Measurements from ENCODE around the gene TMEM167A.

The TMEM167A gene

DNA sequence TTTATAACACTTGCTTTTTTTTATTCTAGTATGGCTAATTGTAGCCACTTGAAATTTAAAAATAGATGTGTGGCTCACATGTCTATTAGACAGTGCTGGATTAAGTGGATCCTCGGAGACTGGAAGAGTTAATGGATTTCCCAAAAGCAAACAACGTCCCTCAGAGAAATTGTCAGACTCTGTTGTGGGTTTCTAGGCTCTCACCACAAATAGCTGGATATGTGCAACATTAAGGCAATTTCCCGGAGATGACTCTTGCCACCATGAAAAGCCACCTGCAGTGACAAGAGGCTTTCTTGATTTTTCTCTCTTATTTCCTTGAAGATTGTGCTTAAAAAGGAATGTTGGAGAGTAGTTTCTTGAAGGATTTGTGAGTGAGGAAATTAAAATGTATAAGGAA is 43.2 kb downstream of the TMEM167A start:
- no peak for DNase-seq

DNA sequence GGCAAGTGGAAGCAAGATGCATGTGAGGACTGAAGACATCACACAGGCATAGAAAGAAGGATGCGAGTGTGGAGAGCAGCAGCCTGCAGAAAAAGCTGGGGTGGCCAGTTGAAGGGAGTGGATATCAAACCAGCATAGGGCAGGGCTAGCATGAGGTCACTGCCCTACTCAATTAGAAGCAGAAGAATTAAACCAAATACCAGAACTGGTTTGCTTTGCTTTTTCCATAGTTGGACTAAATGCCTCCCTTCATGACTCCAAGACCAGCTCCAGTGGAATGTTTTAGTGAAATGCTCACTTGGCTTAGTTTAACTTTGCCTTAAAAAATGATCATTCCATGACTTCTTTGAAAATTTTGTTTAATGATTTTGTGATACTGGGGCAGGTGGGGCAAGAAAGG is 45.8 kb downstream of the TMEM167A start:
- DNase-seq, result no peak

DNA sequence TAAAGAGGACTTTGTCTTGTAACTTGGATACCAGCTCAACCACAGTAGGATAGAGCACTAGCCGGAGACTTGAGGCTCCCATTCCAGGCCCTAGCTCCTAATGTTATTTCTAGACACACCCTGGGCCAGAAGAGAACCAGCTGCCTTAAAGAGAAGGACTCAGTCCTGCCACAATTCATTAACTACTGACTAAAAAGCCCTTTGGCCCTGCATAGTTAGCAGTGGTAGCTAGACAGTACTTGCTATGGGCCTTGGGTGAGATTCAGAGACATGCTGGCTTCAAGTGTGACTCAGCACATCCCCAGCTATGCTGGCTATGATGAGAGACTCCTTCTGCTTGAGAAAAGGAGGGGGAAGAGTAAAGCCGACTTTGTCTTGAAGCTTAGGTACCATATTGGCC is 47.3 kb downstream of the TMEM167A start:
- DNase-seq, result no peak

DNA sequence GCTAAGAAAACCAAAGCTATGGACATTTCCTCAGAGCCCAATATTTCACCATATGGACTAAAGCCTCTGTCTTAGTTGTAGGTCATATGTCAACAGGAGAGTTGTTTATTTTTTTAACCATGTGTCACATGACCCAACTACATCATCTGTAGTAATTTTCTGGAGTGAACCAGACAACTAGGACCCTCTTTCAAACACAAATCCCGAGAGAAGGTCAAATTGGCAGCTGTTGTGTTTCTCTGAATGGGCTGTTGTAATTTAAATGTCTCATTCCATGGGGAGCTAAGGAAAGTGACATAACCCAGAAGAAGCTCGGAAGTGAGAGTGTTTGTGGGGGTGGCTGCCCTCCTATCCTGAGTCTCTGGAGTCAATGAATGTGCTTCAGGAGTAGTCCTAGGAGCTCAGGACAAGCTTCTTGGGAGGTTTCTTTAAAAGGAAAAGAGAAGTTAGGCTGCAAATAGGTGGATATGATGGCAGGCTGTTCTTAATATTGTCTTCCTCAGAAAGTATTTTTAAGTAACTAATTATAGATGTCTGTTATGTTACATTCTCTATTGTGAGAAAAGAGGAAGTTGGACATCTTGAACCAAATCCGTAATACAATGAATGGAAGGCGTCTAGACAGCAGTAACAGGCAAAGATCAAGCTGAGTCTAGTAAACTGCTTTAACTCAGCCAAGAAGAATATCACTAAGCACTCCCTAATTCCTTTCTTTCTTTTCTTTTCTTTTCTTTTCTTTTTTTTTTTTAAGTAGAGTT is 50.1 kb downstream of the TMEM167A start:
- DNase-seq, result no peak

DNA sequence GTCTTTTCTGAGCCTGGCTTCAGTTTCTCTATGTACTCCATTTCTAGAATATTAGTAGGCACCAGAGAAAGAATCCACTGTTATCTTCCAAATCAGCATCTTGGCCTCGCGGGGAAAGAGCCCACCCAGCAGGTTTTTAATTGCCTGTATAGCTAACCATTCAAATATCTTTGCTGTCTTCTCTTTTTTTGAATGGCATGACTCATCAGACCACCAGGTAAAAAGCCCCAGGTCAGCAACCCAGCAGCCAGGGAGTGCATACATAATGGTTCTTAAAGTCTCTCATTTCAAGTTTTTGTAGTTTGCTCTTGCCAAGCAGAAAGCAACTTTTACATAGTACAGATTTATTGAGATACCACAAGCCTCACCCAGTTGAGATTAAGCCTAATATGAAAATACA is 50.7 kb downstream of the TMEM167A start:
- no peak for DNase-seq

DNA sequence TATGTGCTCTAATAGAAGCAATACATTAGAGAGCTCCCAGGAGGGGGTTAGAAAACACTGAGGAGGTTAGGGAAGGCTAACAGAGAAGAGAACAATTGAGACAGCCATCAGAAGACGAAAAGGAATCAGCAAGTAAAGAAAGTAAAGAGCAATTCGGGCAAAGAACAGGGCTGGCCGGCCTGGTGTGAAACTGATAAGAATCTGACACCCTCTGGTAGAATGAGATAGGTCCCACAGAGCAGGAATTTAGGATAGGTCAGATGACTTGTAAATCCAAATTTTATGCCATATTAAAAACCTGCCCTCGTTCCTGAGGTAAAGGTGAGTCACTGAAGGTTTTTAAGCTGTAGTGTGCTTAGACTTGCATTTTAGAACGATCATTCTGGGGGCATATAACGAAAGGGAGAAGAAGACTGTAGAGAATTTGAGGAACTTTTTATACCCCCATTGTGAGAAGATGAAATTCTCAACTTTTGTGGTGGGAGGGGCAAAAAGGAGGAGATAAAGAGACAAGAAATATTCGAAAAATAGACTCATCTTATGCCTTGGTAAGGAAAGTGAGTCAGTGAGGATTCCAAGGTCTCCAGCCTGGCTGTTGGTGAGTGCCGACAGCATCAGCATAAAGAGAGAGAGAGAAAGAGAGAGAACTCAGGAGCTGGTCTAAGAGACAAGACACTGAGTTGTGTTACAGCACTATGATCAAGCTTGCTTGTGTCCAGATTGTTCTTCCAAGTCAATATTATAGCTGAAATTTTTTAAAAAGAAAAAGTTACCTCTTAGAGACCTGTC is 51.3 kb downstream of the TMEM167A start:
- DNase-seq, result no peak

DNA sequence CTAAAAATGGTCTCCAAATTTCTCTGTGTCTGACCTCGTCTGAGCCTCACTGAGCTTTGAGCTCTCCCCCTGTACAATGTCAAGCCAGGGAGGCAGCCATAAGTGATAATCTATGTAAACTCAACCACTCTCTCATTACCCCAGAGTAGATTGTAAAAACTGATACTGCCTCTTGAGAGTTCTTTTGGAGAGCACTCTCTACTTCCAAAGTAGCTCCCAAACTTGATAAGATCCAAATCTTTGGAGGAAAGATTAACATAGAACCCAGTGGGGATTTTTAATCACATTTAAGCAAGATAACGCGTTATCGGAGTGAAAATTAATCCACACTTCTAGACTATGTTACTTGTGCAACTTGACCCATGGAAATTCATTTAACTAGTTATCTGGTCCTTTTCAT is 54.9 kb downstream of the TMEM167A start:
- no peak for DNase-seq

DNA sequence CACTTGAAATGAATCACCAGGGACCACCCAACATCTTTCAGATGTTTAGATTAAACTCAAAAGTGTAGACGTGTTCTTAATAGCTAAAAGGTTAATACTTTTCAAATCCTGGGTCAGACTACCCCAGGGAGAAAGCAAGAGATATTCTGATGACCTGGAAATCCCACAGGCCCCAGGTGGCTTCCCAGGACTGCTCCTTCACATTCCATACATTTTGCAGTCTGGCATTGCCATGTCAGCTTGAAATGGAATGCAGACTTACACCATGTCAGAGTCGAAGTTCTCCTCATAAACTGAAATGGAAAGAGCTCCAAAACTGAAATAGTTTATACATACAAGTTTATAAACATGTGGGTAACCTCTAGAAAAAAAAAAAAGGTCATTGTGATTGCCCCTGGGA is 61.5 kb downstream of the TMEM167A start:
- no peak for DNase-seq

DNA sequence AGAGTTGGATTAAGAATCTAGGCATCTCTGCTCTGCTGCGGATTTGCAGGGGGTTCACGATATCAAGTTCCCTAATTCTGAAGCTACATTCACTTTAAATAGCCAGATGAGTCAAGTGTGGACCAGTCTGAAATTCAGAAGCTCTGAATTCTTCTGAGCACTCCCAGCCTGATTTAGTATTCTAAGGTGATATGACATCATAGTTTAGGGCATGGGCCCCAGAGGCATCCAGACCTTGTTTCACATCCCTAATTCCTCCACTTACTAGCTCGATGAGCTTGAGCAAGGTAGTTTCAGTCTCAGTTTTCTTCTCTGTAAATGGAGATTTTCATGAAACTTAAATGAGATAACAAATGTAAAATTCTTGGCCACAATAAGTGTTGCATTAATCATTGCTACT is 65.2 kb downstream of the TMEM167A start:
- no peak for DNase-seq

DNA sequence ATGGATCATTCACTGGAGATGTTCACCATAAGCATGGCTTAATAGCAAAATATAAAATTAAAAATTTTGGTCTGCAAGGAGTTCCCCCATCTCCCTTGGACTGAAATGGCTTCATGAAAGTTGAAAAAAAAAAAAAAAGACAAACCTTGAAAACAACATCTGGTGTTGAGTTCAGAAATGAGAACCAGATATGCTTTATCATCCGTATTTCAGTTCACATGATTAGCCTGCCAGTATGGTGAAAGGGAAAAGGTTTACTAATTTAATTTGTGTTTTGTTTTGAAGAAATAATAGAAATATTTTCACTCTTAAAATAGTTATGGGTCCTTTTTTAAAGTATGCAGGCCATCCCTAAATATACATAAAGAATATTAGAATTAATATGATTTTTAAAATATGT is 67.8 kb downstream of the TMEM167A start:
- no peak for DNase-seq

DNA sequence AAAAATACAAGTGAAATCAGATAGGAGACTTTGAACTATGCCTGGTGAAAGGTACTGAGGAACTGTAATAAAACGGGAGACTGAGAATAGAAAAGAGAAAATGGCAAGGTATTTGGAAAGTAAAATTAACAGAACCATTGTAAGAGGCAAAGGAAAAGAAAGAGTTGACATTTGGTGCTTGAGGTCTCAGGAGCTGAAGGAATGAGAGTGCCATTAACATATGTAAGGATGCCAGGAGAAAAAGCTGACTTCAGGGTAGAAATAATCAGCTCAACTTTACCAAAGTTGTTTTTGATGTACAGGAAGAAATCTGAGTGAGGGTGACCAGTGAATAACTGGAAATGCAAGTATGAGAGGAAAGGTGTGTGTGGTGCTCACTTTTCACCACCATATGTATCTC is 69.4 kb downstream of the TMEM167A start:
- DNase-seq, result no peak

DNA sequence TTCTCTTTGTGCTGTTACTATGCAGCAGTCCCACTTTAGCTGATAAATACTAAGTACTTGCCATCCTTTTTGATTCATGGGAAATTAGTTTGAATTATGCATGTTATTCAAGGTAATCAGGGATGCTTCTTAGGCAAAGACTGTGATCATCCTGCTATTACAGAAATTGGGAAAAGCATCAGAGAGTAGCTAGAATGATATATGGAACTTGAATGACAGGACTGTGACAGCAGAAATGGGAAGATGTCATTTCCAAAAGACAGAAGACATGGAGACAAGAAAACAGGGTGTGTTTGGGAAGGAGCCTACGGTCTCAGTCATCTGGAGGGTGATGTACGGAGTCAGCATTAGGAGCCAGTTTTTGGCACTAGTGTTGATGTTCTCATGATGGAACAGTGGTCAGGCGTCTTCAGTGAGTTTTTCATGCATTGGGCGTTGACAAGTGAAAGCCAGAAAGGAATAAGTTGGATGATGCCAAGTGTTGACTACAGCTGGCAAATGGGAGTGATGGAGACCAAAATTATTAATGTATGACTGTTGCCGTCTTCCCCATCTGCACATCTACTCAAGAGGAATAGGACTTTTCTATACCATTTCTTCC is 70.4 kb downstream of the TMEM167A start:
- DNase-seq, result no peak

DNA sequence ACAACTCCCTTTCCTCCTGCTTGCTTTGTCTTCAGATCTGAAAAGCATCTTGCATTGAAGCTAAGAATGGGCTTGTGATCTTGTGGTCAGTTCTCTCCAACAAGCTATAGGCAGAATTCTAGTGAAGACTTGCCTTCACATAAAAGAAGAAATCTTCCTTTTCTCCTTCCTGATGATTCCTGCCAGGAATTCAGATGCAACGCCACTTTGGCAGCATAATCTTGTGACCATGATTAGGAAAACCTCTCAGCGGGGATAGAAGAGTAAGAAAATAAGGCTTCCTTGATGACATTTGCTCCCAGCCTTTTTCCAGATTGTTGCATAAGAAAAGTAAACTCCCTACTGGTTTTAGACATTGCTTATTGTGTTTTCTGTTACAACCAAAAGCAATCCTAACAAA is 73.4 kb downstream of the TMEM167A start:
- no peak for DNase-seq
